ENCODE measurements around the gene GATB.

Gene GATB

GRCh38 chr4:151644622-151645021 lies 116.2 kb downstream of the GATB start:
- peak; percentile 49 for DNase-seq

- DNase-seq, result no peak
Observed at GRCh38 chr4:151643564-151643963, 117.2 kb downstream of the GATB start.

GRCh38 chr4:151641983-151642382 lies 118.8 kb downstream of the GATB start:
- DNase-seq, result no peak

GRCh38 chr4:151641167-151641566 lies 119.6 kb downstream of the GATB start:
- peak; percentile 2 for DNase-seq

GRCh38 chr4:151640381-151640780 lies 120.4 kb downstream of the GATB start:
- DNase-seq, result no peak

- no peak for DNase-seq
Observed at GRCh38 chr4:151638295-151638858, 122.4 kb downstream of the GATB start.

GRCh38 chr4:151631349-151631748 lies 129.5 kb downstream of the GATB start:
- DNase-seq, result no peak

GRCh38 chr4:151629097-151629783 lies 131.6 kb downstream of the GATB start:
- no peak for DNase-seq

- no peak for DNase-seq
Observed at GRCh38 chr4:151628001-151628608, 132.7 kb downstream of the GATB start.

GRCh38 chr4:151627491-151627890 lies 133.3 kb downstream of the GATB start:
- no peak for DNase-seq

- no peak for DNase-seq
Observed at GRCh38 chr4:151626751-151627150, 134.1 kb downstream of the GATB start.

GRCh38 chr4:151626228-151626627 lies 134.6 kb downstream of the GATB start:
- no peak for DNase-seq

- DNase-seq, result no peak
Observed at GRCh38 chr4:151624626-151625565, 135.9 kb downstream of the GATB start.
